Measurements from ENCODE around the gene RGS9. TPM values are rescaled to one million over a fixed set of nuclear protein-coding genes. Genes with fewer than 3 reads are reported as not detected.
A peak's percentile ranks its signal among the peaks of the same experiment; 100 is the strongest.
"Not testable (repeated sequence)": the region's sequence is repeated elsewhere in the genome, so short reads cannot be mapped to it uniquely, and the experiment has no call there.

RGS9 gene
- total RNA-seq, 1 donor from 2014 or later: 0.60 TPM

DNA sequence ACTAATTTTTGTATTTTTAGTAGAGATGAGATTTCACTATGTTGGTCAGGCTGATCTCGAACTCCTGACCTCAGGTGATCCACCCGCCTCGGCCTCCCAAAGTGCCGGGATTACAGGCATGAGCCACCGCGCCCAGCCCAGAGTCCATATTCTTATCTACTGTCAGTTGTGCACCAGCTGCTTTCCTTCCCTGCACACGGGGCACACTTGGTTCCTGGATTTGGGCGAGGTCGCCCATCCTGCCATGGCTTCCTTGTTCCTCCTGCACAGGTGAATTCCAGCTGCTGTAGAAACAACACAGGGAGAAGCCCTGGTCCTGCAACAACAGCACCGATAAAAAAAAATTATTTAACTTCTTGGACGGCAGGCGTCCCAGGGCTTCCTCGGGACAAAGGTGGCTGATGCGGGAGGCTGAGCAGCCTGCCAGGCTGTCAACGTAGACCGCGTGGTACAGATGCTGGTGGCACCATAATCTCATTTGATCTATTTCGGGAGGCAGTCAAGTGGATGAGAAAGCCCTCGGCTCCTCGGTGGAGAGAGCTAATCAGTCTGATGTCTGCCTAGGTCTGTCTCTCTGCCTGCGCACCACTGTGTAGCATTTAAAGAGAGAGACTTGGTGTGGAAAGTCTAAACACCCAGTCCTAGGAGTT, 19.1 kb downstream of the RGS9 start:
- DNase-seq (ENCODE audit: low read depth in 2 of 2): no peak

DNA sequence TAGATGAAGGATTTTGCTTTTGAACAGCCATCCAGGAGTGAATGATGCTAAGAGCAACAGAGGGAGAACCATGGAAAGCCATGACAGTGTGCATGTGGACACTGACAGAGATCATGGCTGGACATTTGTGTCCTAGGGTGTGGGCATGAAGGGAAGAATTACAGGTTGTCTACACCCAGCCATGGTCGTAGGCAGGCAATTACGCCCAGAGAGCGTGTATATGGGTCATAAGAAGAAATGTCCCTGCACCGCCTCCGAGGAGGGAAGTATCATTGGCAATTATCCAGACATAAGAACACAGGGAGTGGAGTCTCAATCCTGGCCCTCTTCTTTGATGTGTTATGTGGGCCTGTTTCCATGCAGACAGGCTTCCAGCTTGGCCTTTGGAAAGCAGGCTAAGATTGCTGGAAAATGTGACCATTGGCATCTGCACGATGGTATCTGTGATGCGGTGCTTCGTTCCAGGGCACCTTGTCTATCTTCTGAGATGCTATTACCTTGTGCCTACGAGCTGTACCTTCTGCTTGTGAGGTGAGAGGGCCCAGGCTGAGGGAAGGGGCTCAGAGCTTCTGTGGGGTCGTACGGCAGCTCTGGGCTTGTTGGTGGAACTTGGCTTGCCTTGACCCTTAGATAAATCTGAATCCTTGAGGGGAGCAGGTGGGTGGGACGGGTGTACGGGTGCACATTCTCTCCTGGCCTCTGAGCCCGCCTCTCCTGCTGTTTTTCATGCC, 19.8 kb downstream of the RGS9 start:
- DNase-seq (ENCODE audit: low read depth in 2 of 2): no peak

GRCh38 chr17:65158041-65158440, 20.9 kb downstream of the RGS9 start:
- peak; percentile 68 to 85 for DNase-seq (ENCODE audit: low read depth in 2 of 2)

DNA sequence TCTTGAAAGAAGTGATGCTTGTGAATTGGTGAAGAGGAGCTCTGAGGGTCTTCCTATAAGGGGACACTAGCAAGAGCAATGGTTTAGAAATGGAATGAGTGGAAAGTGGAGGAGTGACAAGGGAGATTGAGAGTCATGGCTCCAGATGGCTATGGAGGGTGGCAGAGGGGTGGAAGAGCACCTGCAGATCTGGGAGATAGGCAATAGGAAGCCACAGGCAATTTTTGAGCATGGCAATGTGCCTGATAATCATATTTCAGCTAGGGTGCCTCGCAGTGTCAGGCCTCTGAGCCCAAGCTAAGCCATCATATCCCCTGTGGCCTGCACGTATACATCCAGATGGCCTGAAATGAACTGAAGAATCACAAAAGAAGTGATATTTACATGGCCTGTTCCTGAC, 21.5 kb downstream of the RGS9 start:
- DNase-seq (ENCODE audit: low read depth in 2 of 2): no peak

DNA sequence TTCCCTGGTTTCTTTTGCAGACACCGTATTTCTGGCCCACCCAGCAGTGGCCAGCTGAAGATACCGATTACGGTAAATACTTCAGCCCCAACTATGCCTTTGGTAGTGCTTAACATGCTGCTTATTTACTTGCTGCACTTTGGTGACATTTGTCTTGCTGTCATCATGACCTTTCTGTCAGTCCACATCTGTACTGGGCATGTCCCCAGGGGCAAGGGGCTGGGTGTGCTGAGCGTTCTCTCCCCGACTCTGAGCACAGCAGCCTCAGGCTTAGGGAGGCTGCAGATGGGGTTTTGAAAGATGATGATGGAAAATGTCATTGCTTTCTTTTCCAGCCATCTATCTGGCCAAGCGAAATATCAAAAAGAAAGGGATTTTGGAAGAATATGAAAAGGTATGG, 23.3 kb downstream of the RGS9 start:
- DNase-seq (ENCODE audit: low read depth in 2 of 2): no peak

- peak; percentile 40 to 92 for DNase-seq (ENCODE audit: low read depth in 2 of 2)
Observed at GRCh38 chr17:65163990-65164495, 26.9 kb downstream of the RGS9 start.

DNA sequence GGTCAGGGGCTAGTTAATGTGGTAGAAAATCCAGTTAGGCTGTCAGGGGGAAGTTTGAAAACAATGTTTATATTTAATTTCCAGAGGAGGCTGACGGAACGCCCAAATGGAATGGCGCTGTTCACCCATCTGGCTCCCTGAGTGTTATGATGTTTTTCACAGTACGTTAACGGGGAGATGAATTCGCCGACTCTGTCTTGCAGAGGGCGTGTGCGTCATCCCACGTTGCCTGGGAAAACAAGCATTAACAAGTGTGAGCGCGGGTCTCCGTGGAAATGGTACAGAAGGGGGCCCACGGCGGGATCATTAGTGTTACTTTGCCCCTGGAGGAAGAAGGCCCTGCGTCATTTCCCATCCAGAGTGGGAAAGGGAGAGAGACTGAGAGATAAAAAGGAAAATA, 29.6 kb downstream of the RGS9 start:
- DNase-seq (ENCODE audit: low read depth in 2 of 2): peak; percentile 25 to 85

DNA sequence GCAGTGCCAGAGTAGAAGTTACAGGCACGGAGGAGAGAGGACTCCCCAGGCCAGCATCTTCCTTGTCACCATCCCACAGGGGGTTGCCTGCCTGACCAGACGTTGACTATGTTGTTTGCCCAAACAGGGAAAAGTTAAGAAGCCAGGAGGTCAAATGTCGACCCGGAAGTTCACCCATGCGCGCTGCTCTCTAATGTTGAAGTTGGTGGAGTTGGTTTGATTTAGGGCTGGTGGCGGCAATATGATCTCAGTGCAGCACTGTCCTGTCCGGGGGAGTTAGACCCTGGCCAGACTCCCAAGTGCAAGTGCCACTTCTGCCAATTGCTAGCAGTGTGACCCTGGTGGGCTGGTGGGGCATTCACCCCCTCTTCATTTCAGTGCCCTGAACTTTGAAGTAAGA, 30.4 kb downstream of the RGS9 start:
- DNase-seq (ENCODE audit: low read depth in 2 of 2): no peak

- DNase-seq (ENCODE audit: low read depth in 2 of 2): no peak
Observed at GRCh38 chr17:65169691-65170090, 32.5 kb downstream of the RGS9 start.

GRCh38 chr17:65170839-65171238, 33.7 kb downstream of the RGS9 start:
- peak; percentile 95 to 97 for DNase-seq (ENCODE audit: low read depth in 2 of 2)

GRCh38 chr17:65171752-65172151, 34.6 kb downstream of the RGS9 start:
- peak; percentile 53 to 84 for DNase-seq (ENCODE audit: low read depth in 2 of 2)

- DNase-seq (ENCODE audit: low read depth in 2 of 2): no peak
Observed at GRCh38 chr17:65172496-65173136, 35.4 kb downstream of the RGS9 start.

DNA sequence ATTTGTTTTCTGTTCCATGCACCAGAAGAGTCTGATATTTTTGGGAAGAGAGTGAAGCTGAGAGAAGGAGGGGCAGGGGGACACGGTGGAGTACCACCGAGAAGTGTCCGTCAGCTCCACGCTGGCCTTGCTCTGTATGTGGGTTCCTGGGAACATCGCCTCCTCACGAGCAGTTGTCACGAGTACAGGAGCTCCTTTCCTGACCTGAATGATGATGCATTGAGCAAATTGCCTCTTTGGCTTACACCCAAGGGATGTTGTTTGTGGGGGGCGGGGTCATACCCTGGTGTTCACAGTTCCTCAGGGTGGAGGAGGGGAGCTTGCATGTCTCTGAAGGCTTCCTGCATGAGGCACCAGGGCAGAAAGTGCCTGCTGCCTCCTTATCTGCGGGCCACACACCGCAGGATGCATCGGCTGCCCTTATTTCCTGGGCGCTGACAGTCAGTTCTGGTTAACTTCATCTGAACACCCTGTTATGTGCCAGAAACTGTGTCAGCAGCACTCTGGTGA, 36.2 kb downstream of the RGS9 start:
- DNase-seq (ENCODE audit: low read depth in 2 of 2): peak; percentile 24 to 95

GRCh38 chr17:65173976-65174683, 37.0 kb downstream of the RGS9 start:
- DNase-seq (ENCODE audit: low read depth in 2 of 2): no peak

- no peak for DNase-seq (ENCODE audit: low read depth in 2 of 2)
Observed at GRCh38 chr17:65174974-65175373, 37.8 kb downstream of the RGS9 start.

DNA sequence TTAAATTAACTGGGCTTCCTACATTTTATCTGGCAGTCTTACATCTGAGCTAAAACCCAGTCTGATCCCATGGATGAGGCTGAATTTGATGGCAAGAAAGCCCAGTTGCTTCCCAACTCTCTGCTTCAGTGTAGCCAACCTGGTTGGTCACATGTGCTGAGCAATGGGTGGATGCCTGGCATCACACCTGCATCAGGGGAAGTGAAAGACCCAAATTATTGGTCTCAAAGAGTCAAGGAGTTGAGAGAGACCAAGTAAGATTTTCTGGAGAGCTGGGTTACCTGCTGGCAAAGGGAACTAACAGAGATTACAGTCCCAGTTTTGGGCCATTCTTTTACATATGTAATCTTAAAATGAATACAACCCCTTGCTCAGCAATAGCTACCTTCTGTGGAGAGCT, 38.8 kb downstream of the RGS9 start:
- DNase-seq (ENCODE audit: low read depth in 2 of 2): no peak

DNA sequence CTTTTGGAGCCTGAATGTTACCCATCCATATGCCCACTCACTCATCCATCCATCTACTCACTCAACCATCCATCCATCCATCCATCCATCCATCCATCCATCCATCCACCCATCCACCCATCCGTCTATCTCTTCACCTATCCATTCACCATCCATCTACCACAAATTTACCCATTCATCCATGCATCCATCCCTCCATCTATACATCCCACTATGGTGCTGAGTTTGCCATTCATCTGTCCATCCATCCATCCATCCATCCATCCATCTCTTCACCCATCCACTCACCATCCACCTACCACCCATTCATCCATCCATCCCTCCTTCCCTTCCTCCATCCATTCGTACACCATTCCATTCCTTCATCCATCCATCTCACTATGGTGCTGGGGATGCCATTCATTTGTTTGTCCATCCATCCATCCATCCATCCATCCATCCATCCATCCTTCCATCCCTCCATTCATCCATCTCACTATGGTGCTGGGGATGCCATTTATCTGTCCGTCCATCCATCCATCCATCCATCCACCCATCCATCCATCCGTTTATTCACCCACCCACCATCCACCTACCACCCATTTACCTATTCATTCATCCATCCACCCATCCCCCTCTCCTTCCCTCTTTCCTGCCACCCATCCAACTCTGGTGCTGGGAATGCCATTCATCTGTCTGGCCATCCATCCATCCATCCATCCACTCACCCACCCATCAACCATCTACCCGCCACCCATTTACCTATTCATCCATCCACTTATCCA, 39.7 kb downstream of the RGS9 start:
- DNase-seq (ENCODE audit: low read depth in 2 of 2): no peak

- DNase-seq (ENCODE audit: low read depth in 2 of 2): peak; percentile 17 to 87
Observed at GRCh38 chr17:65177901-65178300, 40.7 kb downstream of the RGS9 start.

DNA sequence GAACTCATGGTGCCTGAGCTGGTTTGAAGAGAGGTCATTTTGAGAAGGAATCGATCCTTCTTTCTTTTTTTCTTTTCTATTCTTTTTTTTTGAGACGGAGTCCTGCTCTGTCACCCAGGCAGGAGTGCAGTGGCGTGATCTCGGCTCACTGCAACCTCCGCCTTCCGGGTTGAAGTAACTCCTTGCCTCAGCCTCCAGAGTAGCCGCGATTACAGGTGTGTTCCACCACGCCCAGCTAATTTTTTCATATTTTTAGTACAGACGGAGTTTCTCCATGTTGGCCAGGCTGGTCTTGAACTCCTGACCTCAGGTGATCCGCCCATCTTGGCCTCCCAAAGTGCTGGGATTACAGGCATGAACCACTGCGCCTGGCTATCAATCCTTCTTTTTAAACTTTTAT, 43.1 kb downstream of the RGS9 start:
- DNase-seq (ENCODE audit: low read depth in 2 of 2): not testable (repeated sequence)

GRCh38 chr17:65180752-65181236, 43.6 kb downstream of the RGS9 start:
- not testable (repeated sequence) for DNase-seq (ENCODE audit: low read depth in 2 of 2)

Data from lung microvascular endothelial cell (primary cell).